GM12878 (cell line): ENCODE measurements around the gene FAM118B. TPM values are rescaled to one million over a fixed set of nuclear protein-coding genes. Genes with fewer than 3 reads are reported as not detected.

Experiments
- ATF7 ChIP-seq: fragments of 450-650 bp; IDR thresholded peaks from 2 replicates; pipeline ENCODE4 v1.6.1; 2016; ENCODE audit warnings: low read depth, mild to moderate bottlenecking
- DPF2 ChIP-seq: fragments of 450-650 bp; IDR thresholded peaks from 2 replicates; pipeline ENCODE4 v1.6.1; 2017; ENCODE audit warnings: mild to moderate bottlenecking
- ESRRA ChIP-seq: IDR thresholded peaks from 2 replicates; pipeline ENCODE4 v1.6.1; 2012; ENCODE audit warnings: mild to moderate bottlenecking, low read length, improper control_type of control experiment
- FOXM1 ChIP-seq: IDR thresholded peaks from 2 replicates; pipeline ENCODE4 v1.6.1; 2012; ENCODE audit warnings: low read depth, mild to moderate bottlenecking, inconsistent platforms, low read length, moderate library complexity
- HDGF ChIP-seq: fragments of 450-650 bp; IDR thresholded peaks from 2 replicates; pipeline ENCODE4 v1.6.1; 2016; ENCODE audit warnings: antibody characterized with exemption
- MLLT1 ChIP-seq: fragments of 450-650 bp; IDR thresholded peaks from 2 replicates; pipeline ENCODE4 v1.6.1; 2016; ENCODE audit warnings: mild to moderate bottlenecking
- POLR2AphosphoS2 ChIP-seq: IDR thresholded peaks from 2 replicates; pipeline ENCODE4 v1.6.1; 2011; ENCODE audit warnings: low read depth, mild to moderate bottlenecking, low read length, improper control_type of control experiment, moderate library complexity
- RCOR1 ChIP-seq: conservative IDR thresholded peaks from 2 replicates; pipeline ENCODE4 v1.6.1; 2012; ENCODE audit warnings: low read depth, low read length, improper control_type of control experiment
- SIX5 ChIP-seq: IDR thresholded peaks from 2 replicates; pipeline ENCODE4 v1.6.1; 2011; ENCODE audit warnings: mild to moderate bottlenecking, low read depth, low read length, moderate library complexity; ENCODE audit not compliant: severe bottlenecking
- SMAD1 ChIP-seq: fragments of 450-650 bp; IDR thresholded peaks from 2 replicates; pipeline ENCODE4 v1.6.1; 2018; ENCODE audit warnings: mild to moderate bottlenecking, low read depth; ENCODE audit not compliant: partially characterized antibody
- SPI1 ChIP-seq: IDR thresholded peaks from 2 replicates; pipeline ENCODE4 v1.6.1; 2011; ENCODE audit warnings: low read depth, mild to moderate bottlenecking, low read length, moderate library complexity, borderline replicate concordance; ENCODE audit not compliant: insufficient read depth
- STAT3 ChIP-seq: IDR thresholded peaks from 2 replicates; pipeline ENCODE4 v1.6.1; 2011; ENCODE audit warnings: low read depth, low read length, improper control_type of control experiment
- SUPT20H ChIP-seq: IDR thresholded peaks from 2 replicates; pipeline ENCODE4 v1.6.1; 2011; ENCODE audit warnings: low read depth, mild to moderate bottlenecking, low read length, moderate library complexity, borderline replicate concordance; ENCODE audit not compliant: control insufficient read depth
- ZNF207 ChIP-seq: fragments of 450-650 bp; IDR thresholded peaks from 2 replicates; pipeline ENCODE4 v1.6.1; 2014; ENCODE audit warnings: antibody characterized with exemption, mild to moderate bottlenecking, borderline replicate concordance
- ZZZ3 ChIP-seq: IDR thresholded peaks from 2 replicates; pipeline ENCODE4 v1.6.1; 2011; ENCODE audit warnings: low read depth; ENCODE audit not compliant: control insufficient read depth, insufficient read length
- polyA plus RNA-seq, 11 experiments: library from polyadenylated mRNA; depleted of rRNA in 4 of 11; unstranded in 6 of 11; stranded (reverse) in 5 of 11; fragments of >200 nt; fragmentation: Nextera tagmentation in 4 of 11; fragmentation: Illumina TruSeq in 1 of 11; extraction: Ambion mirVana in 4 of 11; extraction: Trizol in 1 of 11; gene quantifications; 1 replicate in 1 of 11; 2 replicates in 10 of 11; pipeline versions ENCODE4 v1.2.1 to v1.2.3, GENCODE V29; 2011 to 2016; ENCODE audit warnings: inconsistent platforms in 2 of 11, missing spikeins in 2 of 11, low read depth in 1 of 11
- total RNA-seq, 4 experiments: library from RNA; depleted of rRNA in 3 of 4; stranded (reverse); fragments of >200 nt in 3 of 4; fragmentation: Illumina TruSeq in 1 of 4; extraction: Trizol in 1 of 4; gene quantifications; 2 replicates each; pipeline versions ENCODE4 v1.2.1 to v1.2.3, GENCODE V29; 2013 to 2021
- TF ChIP-seq, protein P1 (sequence below): fragments of 450-650 bp; formaldehyde crosslinking; IDR thresholded peaks from 2 replicates; pipeline ENCODE4 v1.5.0; 2022; ENCODE audit warnings: mild to moderate bottlenecking, missing genetic modification characterization
- TF ChIP-seq, protein P2 (sequence below): IDR thresholded peaks from 2 replicates; pipeline ENCODE4 v1.6.1; 2012; ENCODE audit warnings: low read length, inconsistent platforms
- TF ChIP-seq, protein P3 (sequence below): IDR thresholded peaks from 2 replicates; pipeline ENCODE4 v1.6.1; 2011; ENCODE audit warnings: low read depth, low read length, improper control_type of control experiment, borderline replicate concordance

FAM118B gene
- total and polyA plus RNA-seq, 10 of the 15 experiments (the other 5 are each of a cell fraction or from before 2014, with no cell fraction given): 12.8 to 29.7 (median 16.5) TPM

DNA sequence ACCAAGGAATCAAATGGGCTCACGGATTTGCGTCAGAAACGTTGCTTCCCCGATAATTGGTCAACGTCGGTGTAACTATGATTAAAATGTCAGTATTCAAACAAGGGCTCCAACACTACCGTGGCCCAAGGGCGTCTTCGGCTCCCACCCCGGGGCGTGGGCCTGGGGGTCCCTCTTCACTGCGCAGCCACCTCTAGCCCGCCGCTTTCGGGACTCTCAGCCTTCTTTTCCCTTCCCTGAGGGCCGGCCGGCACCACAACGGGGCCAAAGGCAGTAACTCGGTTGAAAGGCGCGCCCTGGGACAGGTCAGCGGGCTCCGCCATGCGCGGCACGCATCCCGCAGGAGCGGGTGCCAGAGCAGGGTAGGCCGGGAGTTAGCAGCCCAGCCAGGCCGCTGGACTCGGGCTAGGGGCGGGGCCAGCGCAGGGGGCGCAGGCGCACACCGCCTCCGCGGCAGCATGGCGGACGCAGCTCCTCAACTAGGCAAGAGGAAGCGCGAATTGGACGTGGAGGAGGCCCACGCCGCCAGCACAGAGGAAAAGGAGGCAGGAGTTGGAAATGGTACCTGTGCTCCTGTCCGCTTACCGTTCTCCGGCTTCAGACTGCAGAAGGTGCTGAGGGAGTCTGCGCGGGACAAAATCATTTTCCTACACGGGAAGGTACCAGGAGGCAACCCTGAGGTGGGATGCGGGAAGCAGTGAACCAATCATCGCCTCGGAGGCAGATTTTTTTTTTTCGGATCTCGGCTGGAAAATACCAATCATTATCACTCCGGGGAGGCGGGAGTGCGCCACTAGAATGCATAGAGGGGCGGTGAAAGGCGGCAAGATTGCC is 92.3 kb downstream of the FAM118B start, which contains the start of gene DCPS (continued):
- TF ChIP-seq SUPT20H (no peak), HDGF (no peak), RCOR1 (no peak), ATF7 (peak; percentile 33; the same call in 1 of the 2 replicates), FOXM1 (no peak), STAT3 (no peak), POLR2AphosphoS2 (peak; percentile 64; the same call in 1 of the 2 replicates), MLLT1 (0 out of 2 replicates have a peak, but pooled peaks have one; percentile 21), SMAD1 (no peak), DPF2 (peak; percentile 74), SPI1 (peak; percentile 59; the same call in 1 of the 2 replicates), ZNF207 (peak; percentile 88), SIX5 (no peak), ZZZ3 (no peak), ESRRA (0 out of 2 replicates have a peak, but pooled peaks have one; percentile 73)
- TF ChIP-seq, protein P1, sequence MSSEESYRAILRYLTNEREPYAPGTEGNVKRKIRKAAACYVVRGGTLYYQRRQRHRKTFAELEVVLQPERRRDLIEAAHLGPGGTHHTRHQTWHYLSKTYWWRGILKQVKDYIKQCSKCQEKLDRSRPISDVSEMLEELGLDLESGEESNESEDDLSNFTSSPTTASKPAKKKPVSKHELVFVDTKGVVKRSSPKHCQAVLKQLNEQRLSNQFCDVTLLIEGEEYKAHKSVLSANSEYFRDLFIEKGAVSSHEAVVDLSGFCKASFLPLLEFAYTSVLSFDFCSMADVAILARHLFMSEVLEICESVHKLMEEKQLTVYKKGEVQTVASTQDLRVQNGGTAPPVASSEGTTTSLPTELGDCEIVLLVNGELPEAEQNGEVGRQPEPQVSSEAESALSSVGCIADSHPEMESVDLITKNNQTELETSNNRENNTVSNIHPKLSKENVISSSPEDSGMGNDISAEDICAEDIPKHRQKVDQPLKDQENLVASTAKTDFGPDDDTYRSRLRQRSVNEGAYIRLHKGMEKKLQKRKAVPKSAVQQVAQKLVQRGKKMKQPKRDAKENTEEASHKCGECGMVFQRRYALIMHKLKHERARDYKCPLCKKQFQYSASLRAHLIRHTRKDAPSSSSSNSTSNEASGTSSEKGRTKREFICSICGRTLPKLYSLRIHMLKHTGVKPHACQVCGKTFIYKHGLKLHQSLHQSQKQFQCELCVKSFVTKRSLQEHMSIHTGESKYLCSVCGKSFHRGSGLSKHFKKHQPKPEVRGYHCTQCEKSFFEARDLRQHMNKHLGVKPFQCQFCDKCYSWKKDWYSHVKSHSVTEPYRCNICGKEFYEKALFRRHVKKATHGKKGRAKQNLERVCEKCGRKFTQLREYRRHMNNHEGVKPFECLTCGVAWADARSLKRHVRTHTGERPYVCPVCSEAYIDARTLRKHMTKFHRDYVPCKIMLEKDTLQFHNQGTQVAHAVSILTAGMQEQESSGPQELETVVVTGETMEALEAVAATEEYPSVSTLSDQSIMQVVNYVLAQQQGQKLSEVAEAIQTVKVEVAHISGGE (CRISPR knock-in tag): no peak
- TF ChIP-seq, protein P2, sequence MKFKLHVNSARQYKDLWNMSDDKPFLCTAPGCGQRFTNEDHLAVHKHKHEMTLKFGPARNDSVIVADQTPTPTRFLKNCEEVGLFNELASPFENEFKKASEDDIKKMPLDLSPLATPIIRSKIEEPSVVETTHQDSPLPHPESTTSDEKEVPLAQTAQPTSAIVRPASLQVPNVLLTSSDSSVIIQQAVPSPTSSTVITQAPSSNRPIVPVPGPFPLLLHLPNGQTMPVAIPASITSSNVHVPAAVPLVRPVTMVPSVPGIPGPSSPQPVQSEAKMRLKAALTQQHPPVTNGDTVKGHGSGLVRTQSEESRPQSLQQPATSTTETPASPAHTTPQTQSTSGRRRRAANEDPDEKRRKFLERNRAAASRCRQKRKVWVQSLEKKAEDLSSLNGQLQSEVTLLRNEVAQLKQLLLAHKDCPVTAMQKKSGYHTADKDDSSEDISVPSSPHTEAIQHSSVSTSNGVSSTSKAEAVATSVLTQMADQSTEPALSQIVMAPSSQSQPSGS: no peak
- TF ChIP-seq, protein P3, sequence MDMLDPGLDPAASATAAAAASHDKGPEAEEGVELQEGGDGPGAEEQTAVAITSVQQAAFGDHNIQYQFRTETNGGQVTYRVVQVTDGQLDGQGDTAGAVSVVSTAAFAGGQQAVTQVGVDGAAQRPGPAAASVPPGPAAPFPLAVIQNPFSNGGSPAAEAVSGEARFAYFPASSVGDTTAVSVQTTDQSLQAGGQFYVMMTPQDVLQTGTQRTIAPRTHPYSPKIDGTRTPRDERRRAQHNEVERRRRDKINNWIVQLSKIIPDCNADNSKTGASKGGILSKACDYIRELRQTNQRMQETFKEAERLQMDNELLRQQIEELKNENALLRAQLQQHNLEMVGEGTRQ: no peak
